ENCODE results near the gene TTC33.

TTC33 gene

DNA sequence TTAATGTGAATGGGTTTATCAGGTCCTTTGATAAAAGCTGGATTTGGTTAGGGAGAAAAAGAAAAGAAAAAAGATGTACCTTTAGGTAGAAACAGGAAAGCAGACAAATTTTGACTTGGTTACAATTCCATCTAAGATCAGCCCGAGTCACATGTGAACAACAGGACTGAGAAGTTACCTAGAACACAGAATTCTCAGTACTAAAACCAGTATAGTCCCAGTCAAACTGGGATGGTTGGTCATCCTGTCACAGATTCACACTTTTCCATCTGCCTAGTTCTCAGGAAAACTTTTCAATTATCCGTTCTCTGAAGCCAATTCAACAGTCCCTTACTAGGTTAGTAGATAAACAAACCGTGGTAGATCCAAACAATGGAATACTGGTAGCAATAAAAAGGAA lies 266.3 kb downstream of the TTC33 start:
- TF ChIP-seq, protein P1, sequence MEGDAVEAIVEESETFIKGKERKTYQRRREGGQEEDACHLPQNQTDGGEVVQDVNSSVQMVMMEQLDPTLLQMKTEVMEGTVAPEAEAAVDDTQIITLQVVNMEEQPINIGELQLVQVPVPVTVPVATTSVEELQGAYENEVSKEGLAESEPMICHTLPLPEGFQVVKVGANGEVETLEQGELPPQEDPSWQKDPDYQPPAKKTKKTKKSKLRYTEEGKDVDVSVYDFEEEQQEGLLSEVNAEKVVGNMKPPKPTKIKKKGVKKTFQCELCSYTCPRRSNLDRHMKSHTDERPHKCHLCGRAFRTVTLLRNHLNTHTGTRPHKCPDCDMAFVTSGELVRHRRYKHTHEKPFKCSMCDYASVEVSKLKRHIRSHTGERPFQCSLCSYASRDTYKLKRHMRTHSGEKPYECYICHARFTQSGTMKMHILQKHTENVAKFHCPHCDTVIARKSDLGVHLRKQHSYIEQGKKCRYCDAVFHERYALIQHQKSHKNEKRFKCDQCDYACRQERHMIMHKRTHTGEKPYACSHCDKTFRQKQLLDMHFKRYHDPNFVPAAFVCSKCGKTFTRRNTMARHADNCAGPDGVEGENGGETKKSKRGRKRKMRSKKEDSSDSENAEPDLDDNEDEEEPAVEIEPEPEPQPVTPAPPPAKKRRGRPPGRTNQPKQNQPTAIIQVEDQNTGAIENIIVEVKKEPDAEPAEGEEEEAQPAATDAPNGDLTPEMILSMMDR (IDR thresholded peaks at IDR 0.05; ENCODE audit: poor library complexity, severe bottlenecking), result no peak
- DNase-seq (ENCODE audit: low spot score) (no peak), ATAC-seq (ENCODE audit: low read depth) (no peak)
- Histone ChIP-seq H3K27me3 (ENCODE audit: insufficient read depth, poor library complexity, severe bottlenecking) (no peaks in the 10 kb centered on the region), H3K9me3 (ENCODE audit: severe bottlenecking) (no peaks in the 10 kb centered on the region), H3K4me1 (ENCODE audit: insufficient read depth, poor library complexity, severe bottlenecking) (no peaks in the 10 kb centered on the region), H3K27ac (ENCODE audit: poor library complexity, severe bottlenecking) (no peak overlapping the region), H3K36me3 (ENCODE audit: low read depth) (no peaks in the 10 kb centered on the region), H3K4me3 (ENCODE audit: severe bottlenecking) (no peak overlapping the region)

DNA sequence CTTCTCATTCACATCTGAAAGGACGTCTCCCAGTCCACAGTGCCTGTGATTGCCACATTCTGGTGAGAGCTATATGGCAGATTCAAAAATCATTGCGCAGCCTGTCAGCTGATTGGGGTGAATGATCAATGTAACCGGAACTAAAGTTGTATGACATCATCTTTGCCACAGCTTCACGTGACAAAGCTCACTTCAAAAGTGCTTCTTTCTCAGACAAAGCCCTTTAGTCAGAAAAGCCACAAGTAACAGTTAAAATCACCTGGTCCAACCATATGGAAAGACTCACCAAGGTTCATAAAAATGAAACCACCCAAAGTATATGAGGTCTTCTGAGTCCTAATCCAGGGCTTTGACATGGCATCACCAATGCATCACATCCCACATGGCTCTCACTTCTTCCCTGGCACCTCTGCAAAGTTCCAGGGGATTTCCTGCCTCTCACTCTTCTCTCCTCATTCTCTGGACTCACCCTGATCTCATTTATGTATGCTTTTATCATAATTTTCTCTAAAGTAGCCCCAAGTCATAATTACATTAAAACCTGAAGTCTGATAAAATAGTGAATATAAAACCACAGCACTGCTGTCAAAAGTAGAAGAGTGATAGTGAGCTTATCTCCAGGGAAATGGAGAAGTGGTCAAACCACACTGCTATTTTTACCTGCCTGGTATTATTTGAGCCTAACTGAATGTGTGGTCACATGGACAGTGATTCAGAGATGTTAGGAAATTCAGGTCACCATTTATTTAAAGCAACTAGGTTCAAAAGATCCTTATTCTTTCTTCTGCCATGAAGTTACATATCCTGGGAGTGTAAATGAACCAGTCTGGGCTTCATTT lies 269.1 kb downstream of the TTC33 start:
- TF ChIP-seq, protein P1 (IDR thresholded peaks at IDR 0.05; ENCODE audit: poor library complexity, severe bottlenecking), result no peak
- DNase-seq (ENCODE audit: low spot score) (no peak), ATAC-seq (ENCODE audit: low read depth) (0 out of 3 replicates have a peak, but pooled peaks have one; percentile 42)
- no peaks in the 10 kb centered on the region for H3K36me3 ChIP-seq (ENCODE audit: low read depth)
- H3K9me3 ChIP-seq (ENCODE audit: severe bottlenecking), result peaks cover 3% of the 10 kb centered on the region
- H3K4me1 ChIP-seq (ENCODE audit: insufficient read depth, poor library complexity, severe bottlenecking), result peaks cover under 1% of the 10 kb centered on the region
- H3K4me3 ChIP-seq (ENCODE audit: severe bottlenecking), result no peak overlapping the region
- no peak overlapping the region for H3K27ac ChIP-seq (ENCODE audit: poor library complexity, severe bottlenecking)
- H3K27me3 ChIP-seq (ENCODE audit: insufficient read depth, poor library complexity, severe bottlenecking), result no peaks in the 10 kb centered on the region

DNA sequence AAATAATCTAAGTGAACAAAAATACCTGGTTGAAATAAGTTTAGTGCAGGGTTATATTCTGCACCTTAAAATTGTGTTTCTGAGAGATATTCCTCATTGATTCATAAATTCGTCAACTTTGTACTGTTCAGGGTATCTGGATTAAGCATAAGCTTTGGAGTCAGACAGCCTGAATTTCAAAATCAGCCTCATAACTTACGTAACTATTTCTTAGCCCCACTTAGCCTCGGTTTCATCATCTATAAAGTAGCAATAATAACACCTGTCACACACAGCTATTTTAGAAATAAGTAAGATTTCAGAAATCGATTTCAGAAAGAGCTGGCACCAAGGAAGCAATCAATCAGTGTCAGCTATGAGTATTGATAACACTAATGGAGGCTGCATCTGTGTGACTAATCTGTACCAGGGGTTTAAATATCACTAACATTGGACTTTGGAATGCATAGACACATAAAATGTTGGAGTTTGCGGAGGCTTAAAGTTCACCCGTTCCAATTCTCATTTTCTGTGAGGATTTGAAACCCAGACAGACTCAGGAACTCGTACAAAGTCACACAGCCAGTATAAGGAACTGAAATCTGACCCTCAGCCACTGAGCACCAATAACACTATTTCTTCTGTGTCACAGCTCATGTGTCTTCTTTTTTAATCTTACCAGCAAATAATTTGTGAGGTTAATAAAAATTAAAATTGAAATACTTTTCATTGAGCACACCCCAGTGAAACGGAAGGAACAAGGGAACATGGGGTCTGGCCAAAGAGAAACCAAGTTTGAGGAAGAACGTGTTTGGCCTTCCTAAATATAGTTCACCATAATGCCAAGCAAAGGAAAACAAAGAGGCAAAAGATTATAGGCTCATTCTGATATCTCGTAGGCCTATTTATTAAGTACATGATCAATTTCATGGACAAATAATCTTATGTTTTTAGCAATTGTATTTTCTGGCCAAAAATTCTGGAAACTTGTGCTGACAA lies 270.5 kb downstream of the TTC33 start:
- Histone ChIP-seq H3K4me3 (ENCODE audit: severe bottlenecking) (no peak overlapping the region), H3K9me3 (ENCODE audit: severe bottlenecking) (peaks cover 3% of the 10 kb centered on the region), H3K36me3 (ENCODE audit: low read depth) (no peaks in the 10 kb centered on the region), H3K4me1 (ENCODE audit: insufficient read depth, poor library complexity, severe bottlenecking) (peaks cover 13% of the 10 kb centered on the region), H3K27ac (ENCODE audit: poor library complexity, severe bottlenecking) (no peak overlapping the region), H3K27me3 (ENCODE audit: insufficient read depth, poor library complexity, severe bottlenecking) (no peaks in the 10 kb centered on the region)
- no peak for ATAC-seq (ENCODE audit: low read depth)
- DNase-seq (ENCODE audit: low spot score), result no peak
- TF ChIP-seq, protein P1 (IDR thresholded peaks at IDR 0.05; ENCODE audit: poor library complexity, severe bottlenecking), result no peak

DNA sequence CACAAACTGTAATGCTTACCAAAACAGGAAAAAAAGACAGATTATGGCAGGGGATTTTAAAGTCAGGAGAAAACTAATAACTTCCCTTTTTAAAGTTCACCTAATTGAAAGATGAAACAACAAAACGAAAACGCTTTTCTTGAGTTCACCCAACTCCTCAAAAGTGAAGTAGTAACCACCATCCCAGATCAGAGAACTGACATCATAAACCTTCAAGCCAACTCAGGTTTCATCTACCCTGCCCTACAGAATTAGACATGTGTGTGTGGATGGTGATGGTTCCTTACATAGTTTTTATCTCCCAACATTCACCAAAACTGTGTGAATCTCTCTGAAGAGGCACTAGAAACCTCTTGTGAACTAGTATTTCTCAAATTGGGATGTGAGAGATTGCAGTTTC lies 271.3 kb downstream of the TTC33 start:
- DNase-seq (ENCODE audit: low spot score), result no peak
- Histone ChIP-seq H3K4me1 (ENCODE audit: insufficient read depth, poor library complexity, severe bottlenecking) (peaks cover 13% of the 10 kb centered on the region), H3K4me3 (ENCODE audit: severe bottlenecking) (no peak overlapping the region), H3K9me3 (ENCODE audit: severe bottlenecking) (peaks cover 3% of the 10 kb centered on the region), H3K27me3 (ENCODE audit: insufficient read depth, poor library complexity, severe bottlenecking) (no peaks in the 10 kb centered on the region), H3K27ac (ENCODE audit: poor library complexity, severe bottlenecking) (no peak overlapping the region), H3K36me3 (ENCODE audit: low read depth) (no peaks in the 10 kb centered on the region)
- TF ChIP-seq, protein P1 (IDR thresholded peaks at IDR 0.05; ENCODE audit: poor library complexity, severe bottlenecking), result no peak
- no peak for ATAC-seq (ENCODE audit: low read depth)

Measured in RWPE2 (cell line).